Peyer's patch (tissue), 4 donors: ENCODE data around the gene CELF2. TPM values are rescaled to one million over a fixed set of nuclear protein-coding genes. Genes with fewer than 3 reads are reported as not detected.

Experiments
- DNase-seq, 3 donors: peaks; one replicate each; pipeline ENCODE4 v3.0.0-alpha.2; 2017 to 2019
- H3K27ac ChIP-seq, 4 donors: fragments of 200-600 bp; sonication (generic); one replicate each; pipeline ENCODE4 v1.5.1; 2016 to 2019
- H3K27me3 ChIP-seq, 2 donors: fragments of 200-600 bp; sonication (generic); one replicate each; pipeline ENCODE4 v1.5.1; 2019
- H3K36me3 ChIP-seq, 3 donors: fragments of 200-600 bp; sonication (generic); one replicate each; pipeline ENCODE4 v1.5.1; 2016 to 2019
- H3K4me1 ChIP-seq, 4 donors: fragments of 200-600 bp; sonication (generic); one replicate each; pipeline ENCODE4 v1.5.1; 2016 to 2019
- H3K4me3 ChIP-seq, 4 donors: fragments of 200-600 bp; sonication (generic); 1 replicate in 3 of 4; 2 replicates in 1 of 4; pipeline ENCODE4 v1.5.1; 2016 to 2019; ENCODE audit warnings: mild to moderate bottlenecking in 1 of 4
- H3K9me3 ChIP-seq, 4 donors: fragments of 200-600 bp; sonication (generic); one replicate each; pipeline ENCODE4 v1.5.1; 2016 to 2019; ENCODE audit warnings: mild to moderate bottlenecking in 1 of 4
- POLR2A ChIP-seq, 2 donors: fragments of 450-650 bp; IDR thresholded peaks; one replicate each; pipeline ENCODE4 v1.5.1; 2017; ENCODE audit warnings: antibody characterized with exemption in 2 of 2, mild to moderate bottlenecking in 2 of 2, moderate library complexity in 2 of 2
- total RNA-seq, 4 donors: library from RNA; depleted of rRNA; stranded (reverse); fragments of >200 nt; gene quantifications; one replicate each; pipeline ENCODE4 v1.1.0, GENCODE V29; 2016
- TF ChIP-seq, protein P1 (sequence below), 6 experiments: fragments of 450-650 bp in 4 of 6; fragments of 200-600 bp in 2 of 6; sonication (generic) in 1 of 6; IDR thresholded peaks; one replicate each; pipeline ENCODE4 v1.5.1; 2017 to 2019; ENCODE audit warnings: antibody characterized with exemption in 6 of 6, mild to moderate bottlenecking in 3 of 6, moderate library complexity in 1 of 6

CELF2 gene
- total RNA-seq, 4 donors from 2014 or later, result 20.5 to 110 (median 40.7) TPM

DNA sequence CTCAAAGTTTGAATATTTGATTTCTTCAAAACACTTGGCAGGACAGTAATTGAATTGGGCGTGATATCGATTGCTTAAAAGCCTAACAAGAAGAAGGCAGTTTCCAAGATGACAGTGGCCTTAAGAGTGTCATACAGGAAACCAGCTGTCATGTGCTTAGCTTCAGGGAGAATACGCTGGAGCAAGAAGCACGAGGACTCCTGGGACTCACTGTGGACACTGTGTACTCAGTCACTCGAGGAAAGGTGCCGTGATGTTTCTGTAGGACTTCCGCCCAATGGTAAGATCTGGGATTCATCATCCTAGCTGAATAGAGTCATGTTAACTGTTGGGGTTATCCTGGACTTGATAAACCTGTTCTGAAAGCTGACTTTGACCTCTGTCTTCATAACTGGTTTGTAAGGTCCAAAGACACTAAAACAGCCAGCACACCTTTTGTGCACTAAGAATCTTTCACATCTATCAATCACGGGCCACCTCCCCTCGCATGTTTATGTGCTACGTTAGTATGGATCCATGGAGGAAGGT is 113.5 kb downstream of the CELF2 start:
- no peaks in the 10 kb centered on the region for H3K36me3 ChIP-seq
- no peaks in the 10 kb centered on the region for H3K9me3 ChIP-seq
- peaks cover 0 to 11% (median 1%) of the 10 kb centered on the region in 4 donors for H3K4me1 ChIP-seq
- H3K27ac ChIP-seq, result peak overlapping the region in 2 of 4 donors; percentile 27 to 68
- TF ChIP-seq, protein P1, sequence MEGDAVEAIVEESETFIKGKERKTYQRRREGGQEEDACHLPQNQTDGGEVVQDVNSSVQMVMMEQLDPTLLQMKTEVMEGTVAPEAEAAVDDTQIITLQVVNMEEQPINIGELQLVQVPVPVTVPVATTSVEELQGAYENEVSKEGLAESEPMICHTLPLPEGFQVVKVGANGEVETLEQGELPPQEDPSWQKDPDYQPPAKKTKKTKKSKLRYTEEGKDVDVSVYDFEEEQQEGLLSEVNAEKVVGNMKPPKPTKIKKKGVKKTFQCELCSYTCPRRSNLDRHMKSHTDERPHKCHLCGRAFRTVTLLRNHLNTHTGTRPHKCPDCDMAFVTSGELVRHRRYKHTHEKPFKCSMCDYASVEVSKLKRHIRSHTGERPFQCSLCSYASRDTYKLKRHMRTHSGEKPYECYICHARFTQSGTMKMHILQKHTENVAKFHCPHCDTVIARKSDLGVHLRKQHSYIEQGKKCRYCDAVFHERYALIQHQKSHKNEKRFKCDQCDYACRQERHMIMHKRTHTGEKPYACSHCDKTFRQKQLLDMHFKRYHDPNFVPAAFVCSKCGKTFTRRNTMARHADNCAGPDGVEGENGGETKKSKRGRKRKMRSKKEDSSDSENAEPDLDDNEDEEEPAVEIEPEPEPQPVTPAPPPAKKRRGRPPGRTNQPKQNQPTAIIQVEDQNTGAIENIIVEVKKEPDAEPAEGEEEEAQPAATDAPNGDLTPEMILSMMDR (IDR thresholded peaks at IDR 0.05), result peak in 1 of 6 experiments; percentile 16
- TF ChIP-seq POLR2A (IDR thresholded peaks at IDR 0.05), result no peak
- H3K4me3 ChIP-seq, result no peak overlapping the region
- DNase-seq, result peak in 1 of 3 donors; percentile 72
- H3K27me3 ChIP-seq, result no peaks in the 10 kb centered on the region

DNA sequence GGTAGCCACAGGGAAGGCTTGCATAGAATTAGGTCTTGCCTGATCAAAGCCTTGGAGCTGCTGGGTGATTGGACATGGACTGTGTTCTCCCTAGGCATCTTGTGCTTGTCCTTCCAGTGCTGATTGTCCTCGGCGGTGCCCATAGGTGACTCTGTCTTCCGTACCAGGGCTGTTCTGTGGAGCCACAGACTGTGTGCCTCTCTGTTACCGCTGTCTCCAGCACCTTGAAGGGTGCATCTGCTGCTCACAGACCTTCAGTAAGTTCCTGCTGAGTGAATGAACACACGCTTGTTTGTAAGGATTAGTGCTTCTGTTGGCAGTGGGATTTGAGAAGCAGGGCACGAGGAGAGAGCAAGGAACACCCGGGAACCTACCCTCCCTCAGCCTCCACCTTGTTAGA is 116.7 kb downstream of the CELF2 start:
- TF ChIP-seq, protein P1 (IDR thresholded peaks at IDR 0.05), result no peak
- TF ChIP-seq POLR2A (IDR thresholded peaks at IDR 0.05), result no peak
- no peaks in the 10 kb centered on the region for H3K9me3 ChIP-seq
- no peaks in the 10 kb centered on the region for H3K36me3 ChIP-seq
- H3K27me3 ChIP-seq, result no peaks in the 10 kb centered on the region
- no peak overlapping the region for H3K4me3 ChIP-seq
- H3K27ac ChIP-seq, result no peak overlapping the region
- peaks cover 0 to 11% (median 1%) of the 10 kb centered on the region in 4 donors for H3K4me1 ChIP-seq
- no peak for DNase-seq

DNA sequence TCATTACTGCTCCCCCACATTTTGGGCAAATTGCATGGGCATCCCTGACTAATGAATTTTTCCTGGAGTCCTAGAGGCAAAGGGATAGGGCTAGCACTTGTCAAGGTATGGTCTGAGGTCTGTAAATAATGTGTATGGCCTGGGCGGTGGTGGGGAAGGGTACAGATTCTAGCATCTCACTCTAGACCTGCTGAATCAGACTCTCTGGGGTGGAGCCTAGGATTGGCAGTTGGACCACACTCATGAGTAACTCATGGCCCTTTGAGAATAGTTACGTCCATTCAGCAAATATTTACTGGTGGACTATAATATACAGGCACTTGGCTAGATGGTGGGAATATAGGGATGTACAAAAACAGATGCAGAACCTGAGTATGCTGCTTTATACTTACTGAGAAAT is 118.0 kb downstream of the CELF2 start:
- Histone ChIP-seq H3K27ac (no peak overlapping the region), H3K9me3 (no peaks in the 10 kb centered on the region), H3K27me3 (no peaks in the 10 kb centered on the region), H3K4me3 (no peak overlapping the region), H3K4me1 (peaks cover 0 to 6% (median under 1%) of the 10 kb centered on the region in 4 donors), H3K36me3 (no peaks in the 10 kb centered on the region)
- no peak for DNase-seq
- no peak for TF ChIP-seq POLR2A (IDR thresholded peaks at IDR 0.05)
- TF ChIP-seq, protein P1 (IDR thresholded peaks at IDR 0.05), result no peak

DNA sequence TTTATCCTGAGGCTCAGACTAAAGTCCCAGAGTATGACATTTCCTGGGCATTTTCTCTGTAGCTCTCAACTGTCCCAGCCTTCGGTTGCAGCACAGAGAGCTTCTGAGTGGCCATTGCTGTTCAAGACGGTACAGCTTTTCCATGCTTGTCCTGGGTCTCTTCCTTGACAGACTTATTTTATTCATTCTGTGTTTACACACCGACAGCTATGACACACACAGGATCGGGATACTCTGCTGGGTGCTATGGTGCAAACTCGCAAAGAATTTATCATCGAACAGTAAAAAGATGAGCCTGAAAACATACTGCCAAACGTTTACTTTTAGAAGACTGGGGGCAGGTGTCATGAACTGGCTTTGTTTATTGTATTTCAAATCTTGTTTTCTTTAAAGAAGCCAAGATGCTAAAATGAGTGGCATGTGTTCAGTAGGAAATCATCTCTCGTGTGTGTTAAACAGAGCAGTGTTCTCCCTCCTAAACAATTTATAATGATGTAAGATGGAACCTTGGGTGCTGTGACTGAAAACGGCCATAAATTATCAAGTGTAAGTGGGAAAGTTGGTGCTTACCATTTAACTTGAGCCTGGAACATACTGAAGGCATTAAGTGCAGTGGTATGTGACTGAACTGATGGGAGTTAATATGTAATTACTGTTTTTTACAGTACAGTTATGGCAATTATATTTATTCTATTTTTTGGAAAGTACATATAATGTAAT is 120.8 kb downstream of the CELF2 start:
- H3K4me3 ChIP-seq, result no peak overlapping the region

DNA sequence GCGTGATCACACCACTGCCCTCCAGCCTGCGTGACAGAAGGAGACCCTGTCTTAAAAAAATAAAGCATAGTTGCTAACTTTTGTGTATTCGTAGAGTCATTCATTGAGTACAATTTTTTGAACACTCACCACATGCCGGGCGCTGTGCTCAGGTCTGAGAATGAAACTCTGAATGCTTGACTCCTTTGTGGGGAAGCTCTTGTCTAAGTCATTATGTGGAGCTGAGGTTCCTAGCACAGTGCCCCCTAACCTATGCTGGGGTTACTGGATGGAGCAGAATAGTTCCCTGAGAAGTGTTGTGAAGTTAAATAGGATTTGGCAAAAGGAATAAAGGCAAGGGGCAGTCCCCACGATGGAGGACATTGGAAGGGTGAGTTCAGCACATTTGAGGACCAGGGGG is 123.3 kb downstream of the CELF2 start:
- no peak for DNase-seq
- H3K27ac ChIP-seq, result peak overlapping the region in 1 of 4 donors; percentile 74

More for the DNA sequence above, 120.8 kb downstream of the CELF2 start:
- no peaks in the 10 kb centered on the region for H3K27me3 ChIP-seq
- TF ChIP-seq, protein P1 (IDR thresholded peaks at IDR 0.05), result no peak
- no peaks in the 10 kb centered on the region for H3K9me3 ChIP-seq
- H3K27ac ChIP-seq, result no peak overlapping the region
- H3K4me1 ChIP-seq, result peaks cover 0 to 8% (median 0%) of the 10 kb centered on the region in 4 donors
- no peaks in the 10 kb centered on the region for H3K36me3 ChIP-seq
- DNase-seq, result no peak

More for the DNA sequence above, 123.3 kb downstream of the CELF2 start:
- no peaks in the 10 kb centered on the region for H3K36me3 ChIP-seq
- H3K4me1 ChIP-seq, result peaks cover 0 to 18% (median 2%) of the 10 kb centered on the region in 4 donors
- H3K27me3 ChIP-seq, result no peaks in the 10 kb centered on the region
- TF ChIP-seq, protein P1 (IDR thresholded peaks at IDR 0.05), result no peak
- TF ChIP-seq POLR2A (IDR thresholded peaks at IDR 0.05), result no peak
- no peak overlapping the region for H3K4me3 ChIP-seq
- H3K9me3 ChIP-seq, result no peaks in the 10 kb centered on the region
